GM12892 (cell line): ENCODE measurements around the gene DPP9.

Experiments
- POLR2A ChIP-seq: IDR thresholded peaks from 2 replicates; pipeline ENCODE4 v1.6.1; 2011; ENCODE audit warnings: low read depth, low read length, control low read depth
- TAF1 ChIP-seq: IDR thresholded peaks from 2 replicates; pipeline ENCODE4 v1.6.1; 2011; ENCODE audit warnings: low read depth, mild to moderate bottlenecking, control low read depth, low read length, borderline replicate concordance

GRCh38 chr19:4717191-4717965 lies 6.3 kb downstream of the DPP9 start:
- 0 out of 2 replicates have a peak, but pooled peaks have one; percentile 17 for TF ChIP-seq POLR2A
- no peak for TF ChIP-seq TAF1
